GM23338 (cell line): Measurements from ENCODE around the gene GFOD1. TPM values are rescaled to one million over a fixed set of nuclear protein-coding genes. Genes with fewer than 3 reads are reported as not detected.

Experiments used
- CTCF ChIP-seq, 2 experiments: fragments of 200-600 bp in 1 of 2; sonication (generic) in 1 of 2; conservative IDR thresholded peaks; 2 replicates each; pipeline versions ENCODE4 v1.5.1 to v1.6.1; 2016 to 2017; ENCODE audit warnings: antibody characterized with exemption in 2 of 2, low read depth in 2 of 2, mild to moderate bottlenecking in 2 of 2, moderate library complexity in 1 of 2
- EZH2 ChIP-seq: fragments of 200-600 bp; sonication (generic); IDR thresholded peaks from one replicate; pipeline ENCODE4 v1.8.0; 2017; ENCODE audit warnings: antibody characterized with exemption, mild to moderate bottlenecking, low read depth; ENCODE audit not compliant: unreplicated experiment
- EZH2phosphoT487 ChIP-seq: fragments of 200-600 bp; sonication (generic); IDR thresholded peaks from one replicate; pipeline ENCODE4 v1.8.1; 2018; ENCODE audit warnings: antibody characterized with exemption; ENCODE audit not compliant: unreplicated experiment
- JUNB ChIP-seq: IDR thresholded peaks from one replicate; pipeline ENCODE4 v1.6.1; 2016; ENCODE audit warnings: antibody characterized with exemption; ENCODE audit not compliant: unreplicated experiment
- NANOG ChIP-seq: IDR thresholded peaks from 2 replicates; pipeline ENCODE4 v1.6.1; 2016; ENCODE audit warnings: antibody characterized with exemption, borderline replicate concordance
- REST ChIP-seq: IDR thresholded peaks from one replicate; pipeline ENCODE4 v1.6.1; 2018; ENCODE audit warnings: antibody characterized with exemption; ENCODE audit not compliant: unreplicated experiment
- STAT1 ChIP-seq: IDR thresholded peaks from one replicate; pipeline ENCODE4 v1.6.1; 2016; ENCODE audit warnings: antibody characterized with exemption; ENCODE audit not compliant: unreplicated experiment
- ZNF114 ChIP-seq: fragments of 250-450 bp; sonication (Bioruptor Pico); IDR thresholded peaks from 2 replicates; pipeline ENCODE4 v1.5.0; 2020; ENCODE audit warnings: mild to moderate bottlenecking, moderate library complexity
- ZNF462 ChIP-seq: fragments of 250-450 bp; sonication (Bioruptor Pico); IDR thresholded peaks from 2 replicates; pipeline ENCODE4 v1.5.0; 2020; ENCODE audit warnings: mild to moderate bottlenecking, moderate library complexity
- polyA plus RNA-seq: library from polyadenylated mRNA; unstranded; fragments of >200 nt; fragmentation: Nextera tagmentation; extraction: Ambion mirVana; gene quantifications from 2 replicates; pipeline ENCODE4 v1.2.1, GENCODE V29; 2016
- total RNA-seq: library from RNA; depleted of rRNA; stranded (reverse); fragments of >200 nt; shearing (Covaris generic); gene quantifications from 2 replicates; pipeline ENCODE4 v1.2.3, GENCODE V29; 2014
- TF ChIP-seq, protein P1 (sequence below): IDR thresholded peaks from 2 replicates; pipeline ENCODE4 v1.6.1; 2016; ENCODE audit warnings: antibody characterized with exemption

The GFOD1 gene
- total and polyA plus RNA-seq, 2 experiments from 2014 or later, result 4.9 to 12.8 TPM

DNA sequence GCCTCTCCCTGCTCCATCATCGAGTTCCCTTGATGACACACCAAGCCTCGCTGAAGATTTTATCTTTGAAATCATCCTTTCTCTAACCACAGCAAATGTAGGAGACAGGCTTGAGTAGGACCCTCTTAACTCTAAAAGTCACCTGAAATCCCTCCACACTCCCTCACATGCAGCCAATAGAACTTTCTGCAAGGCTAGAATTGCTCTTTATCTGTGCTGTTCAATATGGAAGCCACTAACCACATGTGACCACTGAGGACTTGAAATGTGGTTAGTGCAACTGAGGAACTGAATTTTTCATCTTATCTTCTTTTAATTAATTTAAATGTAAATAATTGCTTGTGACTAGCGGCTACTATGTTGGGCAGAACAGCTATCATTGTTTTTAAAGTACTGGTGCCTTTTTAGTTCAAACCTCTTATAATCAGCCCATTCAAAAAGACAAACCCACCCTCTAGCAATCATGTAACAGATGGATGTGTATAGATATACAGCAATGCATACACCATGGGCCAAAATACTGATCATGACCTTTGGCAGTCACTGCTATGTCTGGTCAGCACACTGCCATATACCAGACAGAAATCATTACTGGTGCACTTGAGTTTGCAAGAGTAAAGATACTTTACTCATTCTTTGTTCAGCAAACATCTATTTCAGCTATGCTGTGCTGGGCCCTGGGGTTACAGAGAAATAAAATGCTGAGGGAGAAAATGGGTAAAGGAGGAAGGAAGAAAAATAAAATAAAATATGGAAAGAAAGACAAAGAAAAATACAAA lies 50.0 kb downstream of the GFOD1 start (continued):
- TF ChIP-seq ZNF462 (CRISPR knock-in tag) (no peak), NANOG (no peak), EZH2 (no peak), REST (no peak), CTCF (conservative IDR thresholded peaks at IDR 0.05; ENCODE audit: low read depth in 2 of 2) (no peak), EZH2phosphoT487 (no peak), ZNF114 (no peak), STAT1 (no peak), JUNB (no peak)
- TF ChIP-seq, protein P1, sequence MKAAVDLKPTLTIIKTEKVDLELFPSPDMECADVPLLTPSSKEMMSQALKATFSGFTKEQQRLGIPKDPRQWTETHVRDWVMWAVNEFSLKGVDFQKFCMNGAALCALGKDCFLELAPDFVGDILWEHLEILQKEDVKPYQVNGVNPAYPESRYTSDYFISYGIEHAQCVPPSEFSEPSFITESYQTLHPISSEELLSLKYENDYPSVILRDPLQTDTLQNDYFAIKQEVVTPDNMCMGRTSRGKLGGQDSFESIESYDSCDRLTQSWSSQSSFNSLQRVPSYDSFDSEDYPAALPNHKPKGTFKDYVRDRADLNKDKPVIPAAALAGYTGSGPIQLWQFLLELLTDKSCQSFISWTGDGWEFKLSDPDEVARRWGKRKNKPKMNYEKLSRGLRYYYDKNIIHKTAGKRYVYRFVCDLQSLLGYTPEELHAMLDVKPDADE, result no peak
